GM12872 (cell line): ENCODE data around the gene LOXL1.

Experiments
- CTCF ChIP-seq: IDR thresholded peaks from 3 replicates; pipeline ENCODE4 v1.5.1; 2011; ENCODE audit warnings: low read depth, mild to moderate bottlenecking, low read length, moderate library complexity; ENCODE audit not compliant: insufficient read depth

The LOXL1 gene

GRCh38 chr15:73902121-73903020 lies 23.9 kb upstream of the LOXL1 start:
- no peak for TF ChIP-seq CTCF

- no peak for TF ChIP-seq CTCF
Measured at GRCh38 chr15:73904026-73904815, 22.0 kb upstream of the LOXL1 start.

- no peak for TF ChIP-seq CTCF
Measured at GRCh38 chr15:73905225-73905827, 20.9 kb upstream of the LOXL1 start.

GRCh38 chr15:73906346-73907034 lies 19.8 kb upstream of the LOXL1 start:
- no peak for TF ChIP-seq CTCF

GRCh38 chr15:73907035-73907408 lies 19.2 kb upstream of the LOXL1 start:
- no peak for TF ChIP-seq CTCF

GRCh38 chr15:73908030-73908821 lies 18.0 kb upstream of the LOXL1 start:
- TF ChIP-seq CTCF: peak; percentile 94

GRCh38 chr15:73908822-73909122 lies 17.5 kb upstream of the LOXL1 start:
- TF ChIP-seq CTCF: no peak
